ENCODE results near the gene SETD9.

Gene SETD9

GRCh38 chr5:56922922-56923321 lies 13.5 kb downstream of the SETD9 start:
- in situ Hi-C loops (cut with MboI; ENCODE audit: low sequenced_read_pairs), result loop anchor here (25.0 kb wide), 2 partner anchors 214 to 289 kb away; no protein-coding TSS in a partner anchor

- in situ Hi-C loops (cut with MboI; ENCODE audit: low sequenced_read_pairs), result no loop called here
Observed at GRCh38 chr5:56934325-56934724, 24.9 kb downstream of the SETD9 start.

DNA sequence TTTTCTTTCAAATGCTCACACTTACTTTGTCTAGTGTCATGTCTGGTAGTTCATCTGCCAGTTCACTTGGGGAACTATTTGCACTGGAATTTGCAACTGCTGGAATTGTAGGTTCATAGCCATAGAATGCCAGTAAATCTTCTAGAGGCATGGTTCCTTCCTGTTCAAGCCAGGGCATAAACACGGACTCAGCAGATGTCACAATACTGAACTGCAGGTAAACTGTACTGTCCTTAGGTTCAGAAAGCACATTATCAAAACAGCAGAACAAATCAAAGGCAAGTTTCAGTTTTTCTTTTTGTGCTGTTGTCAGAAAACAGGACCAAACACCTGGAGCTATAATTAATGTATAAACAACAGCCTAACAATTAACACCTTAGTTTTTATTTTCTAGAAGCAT lies 29.5 kb downstream of the SETD9 start:
- in situ Hi-C loops (cut with MboI; ENCODE audit: low sequenced_read_pairs), result no loop called here

- in situ Hi-C loops (cut with MboI; ENCODE audit: low sequenced_read_pairs), result no loop called here
Observed at GRCh38 chr5:56941981-56942380, 32.6 kb downstream of the SETD9 start.

DNA sequence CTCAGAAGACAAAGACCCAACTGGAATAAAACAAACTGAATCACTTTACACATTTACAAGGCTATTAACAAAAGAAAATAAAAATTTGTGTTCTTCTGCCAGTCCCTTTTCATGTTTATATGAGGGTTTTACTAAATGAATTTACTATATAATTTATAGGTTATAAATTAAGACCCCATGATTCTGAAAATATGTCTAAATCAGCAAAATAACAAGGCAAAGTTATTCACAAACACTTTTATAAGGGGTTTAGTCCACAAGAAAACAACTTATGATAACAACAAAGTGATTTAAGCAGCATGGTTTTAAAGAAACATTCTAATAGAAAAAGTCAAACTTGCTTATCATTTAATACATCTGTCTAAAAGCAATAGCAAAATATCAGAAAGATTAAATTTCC lies 37.7 kb downstream of the SETD9 start:
- in situ Hi-C loops (cut with MboI; ENCODE audit: low sequenced_read_pairs), result no loop called here

GRCh38 chr5:56950626-56951125 lies 41.3 kb downstream of the SETD9 start:
- in situ Hi-C loops (cut with MboI; ENCODE audit: low sequenced_read_pairs), result no loop called here

- in situ Hi-C loops (cut with MboI; ENCODE audit: low sequenced_read_pairs), result no loop called here
Observed at GRCh38 chr5:56951126-56951945, 41.9 kb downstream of the SETD9 start.

DNA sequence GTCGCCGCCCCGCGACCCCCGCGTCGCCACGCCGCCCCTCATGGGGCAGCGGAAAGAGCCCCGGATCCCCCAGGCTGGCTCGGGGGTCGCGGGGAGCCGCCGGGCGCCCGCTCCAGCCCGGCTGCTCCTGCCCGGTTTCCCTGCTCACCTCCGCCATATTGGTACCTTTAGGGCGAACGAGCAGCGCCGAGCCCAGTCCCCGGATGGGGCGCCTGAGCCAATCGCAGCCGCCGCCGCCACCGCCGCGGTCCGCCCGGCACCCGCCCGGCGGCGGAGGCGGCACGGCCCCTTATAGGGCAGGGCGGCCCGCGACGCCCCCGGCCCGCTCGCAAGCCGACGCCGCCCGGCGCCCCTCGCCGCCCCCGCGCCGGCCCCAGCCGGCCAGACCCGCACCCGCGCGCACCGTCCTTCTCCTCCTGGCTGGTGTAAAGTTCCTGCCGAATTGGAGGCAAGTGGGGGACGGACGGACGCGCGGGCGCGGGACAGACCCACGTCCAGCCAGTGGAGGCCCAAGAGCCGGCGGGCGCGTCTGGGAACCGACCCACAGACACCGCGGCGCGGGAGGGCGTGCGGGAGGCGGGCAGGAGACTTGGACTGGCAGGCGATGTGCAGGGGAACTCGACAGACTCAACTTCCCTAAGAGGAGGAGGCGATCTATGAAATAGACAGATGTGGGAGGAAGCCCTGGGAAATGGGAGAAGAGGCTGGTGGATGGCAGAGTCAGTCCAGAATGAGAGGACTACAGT lies 42.7 kb downstream of the SETD9 start, which contains the start of gene MIER3:
Gene MIER3, minus strand, starts transcription at position 178 of the 746 bp plus-strand sequence. Its CDS starts 21 bp downstream, at position 157.
- in situ Hi-C loops (cut with MboI; ENCODE audit: low sequenced_read_pairs), result no loop called here

DNA sequence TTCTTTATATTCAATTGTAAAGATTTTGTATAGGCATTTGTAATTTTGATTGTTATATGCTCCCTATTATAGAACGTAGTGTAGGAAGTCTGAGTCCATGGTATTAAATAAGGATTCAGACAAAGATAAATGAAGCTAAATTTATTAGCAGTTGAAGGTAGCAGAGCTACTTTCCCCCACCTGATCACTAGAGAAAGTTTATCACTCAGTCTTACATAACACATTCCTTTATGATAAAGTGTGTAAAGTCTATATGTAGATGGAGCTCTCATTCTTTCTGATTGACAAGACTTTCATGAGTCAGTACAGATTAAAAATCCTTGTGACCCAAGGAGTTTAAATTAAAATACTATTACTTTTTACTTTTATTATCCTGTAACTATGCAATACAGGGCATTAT lies 44.9 kb downstream of the SETD9 start:
- in situ Hi-C loops (cut with MboI; ENCODE audit: low sequenced_read_pairs), result no loop called here

DNA sequence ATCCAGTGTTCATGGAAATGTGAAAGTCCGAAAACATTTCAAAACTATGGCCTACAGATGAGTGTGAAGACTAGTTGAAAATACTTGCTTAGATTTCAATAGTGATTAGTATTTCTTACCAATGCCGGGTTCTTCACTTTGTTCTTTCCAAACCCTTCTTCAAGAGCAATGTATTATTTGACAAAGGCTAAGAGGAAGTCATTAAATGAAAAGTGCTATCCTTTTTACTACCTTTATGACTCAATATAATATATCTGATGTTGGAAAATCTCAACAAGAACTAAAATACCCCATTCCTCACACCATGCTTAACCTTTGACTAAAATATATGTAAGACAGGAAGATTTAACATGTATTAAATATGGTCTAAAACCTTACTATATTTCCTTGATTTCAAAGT lies 49.2 kb downstream of the SETD9 start:
- in situ Hi-C loops (cut with MboI; ENCODE audit: low sequenced_read_pairs), result no loop called here

- in situ Hi-C loops (cut with MboI; ENCODE audit: low sequenced_read_pairs), result no loop called here
Observed at GRCh38 chr5:56959326-56959725, 49.9 kb downstream of the SETD9 start.

DNA sequence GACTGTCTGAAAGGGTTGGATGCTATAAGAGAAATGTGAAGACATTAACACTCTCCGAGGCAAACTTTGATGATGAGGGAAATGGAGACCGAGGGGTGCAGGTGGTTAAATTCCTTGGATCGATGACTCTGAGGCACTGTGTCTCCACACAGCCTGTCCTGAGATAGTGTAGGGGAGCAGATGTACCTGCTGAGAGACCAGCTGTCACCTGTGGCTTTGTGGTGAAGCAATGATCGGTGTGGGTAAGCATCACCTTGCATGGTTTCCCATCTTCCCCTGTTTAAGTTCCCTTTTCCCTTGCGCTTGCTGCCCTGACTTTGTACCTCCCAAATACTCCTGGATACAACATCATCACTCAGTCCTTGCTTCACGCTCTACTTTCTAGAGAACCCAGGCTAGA lies 52.4 kb downstream of the SETD9 start:
- in situ Hi-C loops (cut with MboI; ENCODE audit: low sequenced_read_pairs), result no loop called here

DNA sequence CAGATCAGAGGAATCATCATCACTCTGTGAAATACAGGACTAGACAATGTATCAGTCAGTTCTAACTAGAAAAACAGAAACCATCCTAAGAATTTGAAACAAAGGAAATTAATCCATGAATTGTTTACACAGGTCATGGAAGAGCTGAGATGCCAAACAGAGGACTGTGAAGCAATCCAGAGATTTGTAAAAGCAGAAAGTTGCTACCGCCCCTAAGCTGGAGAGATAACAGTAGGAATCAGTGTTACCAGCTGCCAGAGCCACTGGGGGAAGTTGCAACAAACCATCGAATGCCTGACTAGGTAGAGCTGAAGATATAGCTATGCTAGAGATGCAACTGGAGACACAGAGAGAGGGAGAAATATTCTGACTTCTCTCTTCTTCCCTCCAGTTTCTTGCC lies 52.9 kb downstream of the SETD9 start:
- in situ Hi-C loops (cut with MboI; ENCODE audit: low sequenced_read_pairs), result no loop called here

DNA sequence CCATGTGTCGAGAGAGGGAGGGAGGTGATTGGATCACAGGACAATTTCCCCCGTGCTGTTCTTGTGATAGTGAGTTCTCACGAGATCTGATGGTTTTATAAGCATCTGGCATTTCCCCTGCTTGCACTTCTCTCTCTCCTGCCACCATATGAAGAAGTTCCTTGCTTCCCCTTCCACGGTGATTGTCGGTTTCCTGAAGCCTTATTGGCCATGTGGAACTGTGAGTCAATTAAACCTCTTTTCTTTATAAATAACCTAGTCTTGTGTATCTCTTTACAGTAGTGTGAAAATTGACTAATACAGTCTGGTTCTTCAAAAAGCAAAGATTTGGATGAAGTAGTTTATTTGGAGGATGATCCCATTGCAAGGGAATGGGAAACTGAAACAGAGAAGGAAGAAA lies 53.9 kb downstream of the SETD9 start:
- in situ Hi-C loops (cut with MboI; ENCODE audit: low sequenced_read_pairs), result no loop called here

GRCh38 chr5:56964173-56964572 lies 54.8 kb downstream of the SETD9 start:
- in situ Hi-C loops (cut with MboI; ENCODE audit: low sequenced_read_pairs), result no loop called here
